Small intestine (tissue), 7 donors: Measurements from ENCODE around the gene IGF1R. TPM values are rescaled to one million over a fixed set of nuclear protein-coding genes. Genes with fewer than 3 reads are reported as not detected.

Experiments
- DNase-seq, 2 donors: peaks; one replicate each; pipeline versions ENCODE4 v3.0.0 to v3.0.0-alpha.2; 2013
- FAIRE-seq: peaks from 2 replicates; lab custom pipeline; 2012; peaks lifted over from hg19 to GRCh38; lab: Jason Lieb, UNC
- H3K27ac ChIP-seq, 3 donors: one replicate each; pipeline ENCODE4 v1.5.1; 2013; ENCODE audit warnings: low read length in 2 of 3, mild to moderate bottlenecking in 2 of 3, control low read depth in 1 of 3, inconsistent platforms in 1 of 3, low read depth in 1 of 3, moderate library complexity in 1 of 3
- H3K27me3 ChIP-seq, 3 donors: one replicate each; pipeline ENCODE4 v1.6.1; 2013; ENCODE audit warnings: low read length in 3 of 3, inconsistent platforms in 1 of 3; ENCODE audit not compliant: control insufficient read depth in 3 of 3, insufficient read depth in 3 of 3
- H3K36me3 ChIP-seq, 3 donors: one replicate each; pipeline ENCODE4 v1.6.1; 2013; ENCODE audit warnings: low read length in 3 of 3, inconsistent platforms in 1 of 3, low read depth in 1 of 3, mild to moderate bottlenecking in 1 of 3, moderate library complexity in 1 of 3; ENCODE audit not compliant: control insufficient read depth in 3 of 3, insufficient read depth in 2 of 3
- H3K4me1 ChIP-seq, 3 donors: one replicate each; pipeline ENCODE4 v1.6.1; 2013; ENCODE audit warnings: low read length in 2 of 3, inconsistent platforms in 1 of 3, low read depth in 1 of 3, mild to moderate bottlenecking in 1 of 3, moderate library complexity in 1 of 3; ENCODE audit not compliant: control insufficient read depth in 3 of 3, insufficient read depth in 2 of 3
- H3K4me3 ChIP-seq, 3 donors: one replicate each; pipeline ENCODE4 v1.5.1; 2013; ENCODE audit warnings: low read length in 3 of 3, control low read depth in 1 of 3, inconsistent platforms in 1 of 3, low read depth in 1 of 3, mild to moderate bottlenecking in 1 of 3, moderate library complexity in 1 of 3
- H3K9me3 ChIP-seq, 2 donors: one replicate each; pipeline ENCODE4 v1.6.1; 2013; ENCODE audit warnings: low read depth in 1 of 2, low read length in 1 of 2; ENCODE audit not compliant: control insufficient read depth in 2 of 2, insufficient read depth in 1 of 2
- WGBS, 3 donors: extraction: QIAGEN DNeasy Blood & Tissue Kit; methylation state at CpG; one replicate each; pipeline ENCODE4 v1.1.7; 2013; 5-methylcytosine and 5-hydroxymethylcytosine counted together
- polyA plus RNA-seq, 4 donors: library from polyadenylated mRNA; stranded (reverse) in 3 of 4; unstranded in 1 of 4; fragments of 200-250 nt in 3 of 4; fragments of 120-200 nt in 1 of 4; gene quantifications; one replicate each; pipeline versions ENCODE4 v1.2.1 to v1.2.3, GENCODE V29; 2013
- donor health status: healthy with polysubstance abuse.
- donor health status: control.
- donor health status: control.
- donor health status: Bipolar disorder and iron deficiency.
- donor health status: healthy.

The IGF1R gene
- polyA plus RNA-seq, 4 donors: 0.54 to 27.9 (median 3.8) TPM

- FAIRE-seq: no peak
- DNase-seq: no peak
- Histone ChIP-seq H3K36me3 (peaks cover 0 to 4% (median 0%) of the 10 kb centered on the region in 3 donors), H3K27me3 (no peaks in the 10 kb centered on the region), H3K4me1 (no peaks in the 10 kb centered on the region), H3K27ac (no peak overlapping the region), H3K4me3 (no peak overlapping the region), H3K9me3 (peaks cover 0 to 46% of the 10 kb centered on the region in 2 donors)
These were observed 175.3 kb downstream of the IGF1R start for GRCh38 chr15:98823616-98824015.

- Histone ChIP-seq H3K27ac (no peak overlapping the region), H3K27me3 (no peaks in the 10 kb centered on the region), H3K36me3 (peaks cover 0 to 4% (median 0%) of the 10 kb centered on the region in 3 donors), H3K4me3 (no peak overlapping the region), H3K9me3 (peaks cover 1 to 47% of the 10 kb centered on the region in 2 donors), H3K4me1 (no peaks in the 10 kb centered on the region)
- FAIRE-seq (no peak), DNase-seq (no peak)
- WGBS, 3 donors: 96 to 97% (median 97%) methylated on average over 10 of the region's 10 CpGs
These were observed 176.3 kb downstream of the IGF1R start for GRCh38 chr15:98824595-98824994.

GRCh38 chr15:98826658-98827057 lies 178.3 kb downstream of the IGF1R start:
- H3K27ac ChIP-seq: no peak overlapping the region
- H3K4me3 ChIP-seq: no peak overlapping the region
- H3K4me1 ChIP-seq: no peaks in the 10 kb centered on the region
- DNase-seq (peak in 1 of 2 donors; percentile 19), FAIRE-seq (no peak)
- 18 to 52% (median 50%) methylated on average over 3 of the region's 3 CpGs for WGBS, 3 donors
- no peaks in the 10 kb centered on the region for H3K27me3 ChIP-seq
- peaks cover 1 to 65% of the 10 kb centered on the region in 2 donors for H3K9me3 ChIP-seq
- peaks cover 0 to 9% (median 0%) of the 10 kb centered on the region in 3 donors for H3K36me3 ChIP-seq

- H3K4me1 ChIP-seq: no peaks in the 10 kb centered on the region
- WGBS, 3 donors: 63 to 79% (median 72%) methylated on average over 3 of the region's 3 CpGs
- DNase-seq (no peak), FAIRE-seq (no peak)
- H3K9me3 ChIP-seq: peaks cover 1 to 70% of the 10 kb centered on the region in 2 donors
- H3K27me3 ChIP-seq: no peaks in the 10 kb centered on the region
- no peak overlapping the region for H3K27ac ChIP-seq
- H3K4me3 ChIP-seq: no peak overlapping the region
- H3K36me3 ChIP-seq: peaks cover 0 to 9% (median 0%) of the 10 kb centered on the region in 3 donors
These were observed 178.9 kb downstream of the IGF1R start for GRCh38 chr15:98827217-98827616.

- no peak for DNase-seq
- no peak overlapping the region for H3K4me3 ChIP-seq
- no peaks in the 10 kb centered on the region for H3K4me1 ChIP-seq
- no peak for FAIRE-seq
- H3K9me3 ChIP-seq: peaks cover 1 to 64% of the 10 kb centered on the region in 2 donors
- H3K27ac ChIP-seq: no peak overlapping the region
- H3K27me3 ChIP-seq: no peaks in the 10 kb centered on the region
- 91 to 94% (median 93%) methylated on average over 4 of the region's 4 CpGs for WGBS, 3 donors
- peaks cover 0 to 7% (median 0%) of the 10 kb centered on the region in 3 donors for H3K36me3 ChIP-seq
These were observed 181.8 kb downstream of the IGF1R start for GRCh38 chr15:98830034-98830634.

GRCh38 chr15:98834976-98835375 lies 186.6 kb downstream of the IGF1R start:
- H3K4me1 ChIP-seq: no peaks in the 10 kb centered on the region
- H3K4me3 ChIP-seq: no peak overlapping the region
- DNase-seq (no peak), FAIRE-seq (no peak)
- H3K27ac ChIP-seq: no peak overlapping the region
- H3K27me3 ChIP-seq: no peaks in the 10 kb centered on the region
- H3K36me3 ChIP-seq: peaks cover 0 to 4% (median 0%) of the 10 kb centered on the region in 3 donors
- 83 to 95% (median 91%) methylated on average over 1 of the region's 1 CpG for WGBS, 3 donors
- peaks cover 0 to 26% of the 10 kb centered on the region in 2 donors for H3K9me3 ChIP-seq

GRCh38 chr15:98835876-98836275 lies 187.5 kb downstream of the IGF1R start:
- Histone ChIP-seq H3K27me3 (no peaks in the 10 kb centered on the region), H3K36me3 (peaks cover 0 to 4% (median 0%) of the 10 kb centered on the region in 3 donors), H3K4me1 (no peaks in the 10 kb centered on the region), H3K9me3 (peaks cover 0 to 18% of the 10 kb centered on the region in 2 donors), H3K27ac (no peak overlapping the region), H3K4me3 (no peak overlapping the region)
- FAIRE-seq: no peak
- DNase-seq: no peak
- 86 to 96% (median 90%) methylated on average over 4 of the region's 4 CpGs for WGBS, 3 donors

- Histone ChIP-seq H3K9me3 (no peaks in the 10 kb centered on the region), H3K4me1 (no peaks in the 10 kb centered on the region), H3K27ac (no peak overlapping the region), H3K36me3 (no peaks in the 10 kb centered on the region), H3K4me3 (no peak overlapping the region), H3K27me3 (no peaks in the 10 kb centered on the region)
- 73 to 87% (median 76%) methylated on average over 5 of the region's 5 CpGs for WGBS, 3 donors
- FAIRE-seq: no peak
- no peak for DNase-seq
These were observed 190.3 kb downstream of the IGF1R start for GRCh38 chr15:98838387-98839259.
